Heart left ventricle (tissue), 16 donors: ENCODE measurements around the gene ASCC1. TPM values are rescaled to one million over a fixed set of nuclear protein-coding genes. Genes with fewer than 3 reads are reported as not detected.

Experiments used
- ATAC-seq, 4 donors: fragments of 200-7000 bp; cut with Tn5 transposase; one replicate each; pipeline ENCODE4 v1.9.1; 2020 to 2022; ENCODE audit warnings: moderate library complexity in 4 of 4, mild to moderate bottlenecking in 3 of 4, moderate number of reproducible peaks in 1 of 4
- DNase-seq, 5 donors: peaks; one replicate each; pipeline ENCODE4 v3.0.0-alpha.2; 2020
- H3K27ac ChIP-seq, 12 donors: fragments of 200-600 bp; sonication (generic) in 4 of 12; one replicate each; pipeline versions ENCODE4 v1.5.0 to v1.8.0; 2016 to 2022; ENCODE audit warnings: mild to moderate bottlenecking in 2 of 12
- H3K27me3 ChIP-seq, 9 donors: fragments of 200-600 bp; sonication (generic) in 2 of 9; one replicate each; pipeline versions ENCODE4 v1.5.1 to v1.8.0; 2016 to 2022; ENCODE audit warnings: mild to moderate bottlenecking in 3 of 9
- H3K36me3 ChIP-seq, 9 donors: fragments of 200-600 bp; sonication (generic) in 2 of 9; one replicate each; pipeline versions ENCODE4 v1.5.0 to v1.8.0; 2018 to 2022; ENCODE audit warnings: mild to moderate bottlenecking in 2 of 9
- H3K4me1 ChIP-seq, 12 donors: fragments of 200-600 bp; sonication (generic) in 4 of 12; one replicate each; pipeline versions ENCODE4 v1.5.0 to v1.8.0; 2016 to 2022; ENCODE audit warnings: mild to moderate bottlenecking in 3 of 12
- H3K4me3 ChIP-seq, 12 donors: fragments of 200-600 bp; sonication (generic) in 4 of 12; one replicate each; pipeline versions ENCODE4 v1.5.0 to v1.8.0; 2017 to 2022; ENCODE audit warnings: mild to moderate bottlenecking in 9 of 12, moderate library complexity in 4 of 12
- H3K9me3 ChIP-seq, 12 donors: fragments of 200-600 bp; sonication (generic) in 4 of 12; one replicate each; pipeline versions ENCODE4 v1.5.0 to v1.8.0; 2016 to 2022; ENCODE audit warnings: mild to moderate bottlenecking in 1 of 12
- CTCF ChIP-seq, 12 donors: fragments of 200-600 bp; sonication (generic) in 4 of 12; IDR thresholded peaks; one replicate each; pipeline versions ENCODE4 v1.5.0 to v1.8.0; 2018 to 2022; ENCODE audit warnings: antibody characterized with exemption in 12 of 12, mild to moderate bottlenecking in 5 of 12
- POLR2A ChIP-seq, 2 donors: fragments of 450-650 bp; IDR thresholded peaks; one replicate each; pipeline ENCODE4 v1.6.1; 2017; ENCODE audit warnings: antibody characterized with exemption in 2 of 2, mild to moderate bottlenecking in 2 of 2, moderate library complexity in 2 of 2
- WGBS, 4 donors: extraction: QIAGEN DNeasy Blood & Tissue Kit in 2 of 4; methylation state at CpG; one replicate each; pipeline versions ENCODE4 v1.1.5 to v1.1.7; 2013 to 2018; 5-methylcytosine and 5-hydroxymethylcytosine counted together
- intact Hi-C, 10 donors: fragments of 100-400 bp; cut with DNase I; formaldehyde crosslinking; loops; one replicate each; pipeline versions ENCODE4 v1.11.1 to v1.14.2; 2022
- polyA plus RNA-seq, 2 donors: library from polyadenylated mRNA; stranded (reverse); fragments of 200-250 nt; gene quantifications; one replicate each; pipeline ENCODE4 v1.2.3, GENCODE V29; 2013
- total RNA-seq, 9 donors: library from RNA; depleted of rRNA in 2 of 9; stranded (reverse); fragments of >200 nt in 2 of 9; fragmentation: NEBNext Ultra II Directional in 3 of 9; extraction: Animal tissue kit (Norgen Biotek cat#: 25700) in 3 of 9; gene quantifications; one replicate each; pipeline versions ENCODE4 v1.1.0 to v1.2.4, GENCODE V29; 2016 to 2023
- donor health status: ischemic (EF 13 %, LVEDD 7.1; RV severe dilation, severe dysfunction).
- donor health status: healthy with polysubstance abuse.
- donor health status: DM: no; HTN: yes; CAD: no.
- donor health status: DM: no; HTN: no; CAD: no.
- donor health status: ischemic (EF 25% LVEDD 6.9; RV normal size, moderate dysfunction).
- donor health status: ischemic (EF 25% LVEDD 5.7; RV mildly dilated, moderate dysfunction).
- donor health status: healthy.
- donor health status: DM: yes; HTN: yes; CAD: no.
- donor health status: ischemic (EF 35%, LVEDD 5.7; RV mildly dilated, moderate dysfunction).
- donor health status: nonischemic (EF 11% LVEDD 7.7; RV severe dilation, severe dysfunction).
- donor health status: DM: yes; HTN: yes; CAD: no.
- donor health status: PGD.
- donor health status: ischemic (EF 29% LVEDD 5.4; RV normal size, mild dysfunction).
- donor health status: nonischemic (EF 23%, LVEDD 6.1; RV moderate dilation, normal function).

The ASCC1 gene
- total and polyA plus RNA-seq, 11 donors = 12.0 to 49.6 (median 35.3) TPM

GRCh38 chr10:72239409-72239808 is 23.3 kb upstream of the ASCC1 start:
- intact Hi-C loops = loop anchor here in 1 of 10 donors (10.0 kb wide), 1 partner anchor 85 kb away; no protein-coding TSS in a partner anchor
- DNase-seq (no peak), ATAC-seq (no peak)
- TF ChIP-seq CTCF (IDR thresholded peaks at IDR 0.05) (no peak), POLR2A (IDR thresholded peaks at IDR 0.05) (no peak)
- H3K27me3 ChIP-seq = no peaks in the 10 kb centered on the region
- peaks cover 0 to 30% (median 20%) of the 10 kb centered on the region in 9 donors for H3K36me3 ChIP-seq
- no peak overlapping the region for H3K4me3 ChIP-seq
- peaks cover 5 to 46% (median 28%) of the 10 kb centered on the region in 12 donors for H3K4me1 ChIP-seq
- no peak overlapping the region for H3K27ac ChIP-seq
- 38 to 73% (median 57%) methylated on average over 1 of the region's 1 CpG for WGBS, 4 donors
- no peaks in the 10 kb centered on the region for H3K9me3 ChIP-seq

- Histone ChIP-seq H3K9me3 (no peaks in the 10 kb centered on the region), H3K4me3 (no peak overlapping the region), H3K4me1 (peaks cover 0 to 37% (median 19%) of the 10 kb centered on the region in 12 donors), H3K27ac (no peak overlapping the region), H3K27me3 (no peaks in the 10 kb centered on the region), H3K36me3 (peaks cover 0 to 38% (median 29%) of the 10 kb centered on the region in 9 donors)
- WGBS, 4 donors = 76 to 82% (median 79%) methylated on average over 12 to 13 of the region's 13 CpGs
- intact Hi-C loops = loop anchor here in 1 of 10 donors (10.0 kb wide), 1 partner anchor 86 kb away; no protein-coding TSS in a partner anchor
- DNase-seq (no peak), ATAC-seq (peak in 1 of 4 donors; percentile 19)
- TF ChIP-seq CTCF (IDR thresholded peaks at IDR 0.05) (no peak), POLR2A (IDR thresholded peaks at IDR 0.05) (no peak)
Observed at GRCh38 chr10:72238392-72239175, 22.5 kb upstream of the ASCC1 start.

- intact Hi-C loops = loop anchor here in 1 of 10 donors (10.0 kb wide), 1 partner anchor 89 kb away; no protein-coding TSS in a partner anchor
- peaks cover 0 to 15% (median 2%) of the 10 kb centered on the region in 12 donors for H3K4me1 ChIP-seq
- H3K4me3 ChIP-seq = no peak overlapping the region
- no peaks in the 10 kb centered on the region for H3K9me3 ChIP-seq
- ATAC-seq = peak; percentile 51 to 78 (median 69)
- H3K36me3 ChIP-seq = peaks cover 0 to 67% (median 56%) of the 10 kb centered on the region in 9 donors
- no peaks in the 10 kb centered on the region for H3K27me3 ChIP-seq
- TF ChIP-seq CTCF (IDR thresholded peaks at IDR 0.05) = no peak
- TF ChIP-seq POLR2A (IDR thresholded peaks at IDR 0.05) = no peak
- H3K27ac ChIP-seq = peak overlapping the region in 7 of 12 donors; percentile 13 to 77 (median 38)
- WGBS, 4 donors = 74 to 83% (median 79%) methylated on average over 6 of the region's 6 CpGs
- DNase-seq = no peak
Observed at GRCh38 chr10:72235544-72236279, 19.6 kb upstream of the ASCC1 start.
